ENCODE measurements around the gene GLYATL1B. TPM values are rescaled to one million over a fixed set of nuclear protein-coding genes. Genes with fewer than 3 reads are reported as not detected.

GLYATL1B gene
- total and polyA plus RNA-seq, 10 of the 15 experiments (the other 5 are each of a cell fraction or from before 2014, with no cell fraction given): 0.10 to 1.7 (median 0.24) TPM; not detected in 4

- peaks cover 23% of the 10 kb centered on the region for H3K9me3 ChIP-seq (replicated peaks; ENCODE audit: control insufficient read depth, insufficient read depth, low read length)
- H2AFZ ChIP-seq (ENCODE audit: control insufficient read depth, low read depth, low read length): no peak overlapping the region
- no peaks in the 10 kb centered on the region for H3K4me1 ChIP-seq (ENCODE audit: control insufficient read depth, insufficient read depth, low read length)
- no peaks in the 10 kb centered on the region for H3K27me3 ChIP-seq (replicated peaks in 1 of 2; ENCODE audit: control insufficient read depth in 2 of 2, insufficient read depth in 2 of 2, low read length in 1 of 2)
- RAD21 ChIA-PET (ENCODE audit: unreplicated experiment): no interaction called here
- ATAC-seq: peak; percentile 9; the same call in 1 of the 3 replicates
- intact Hi-C loops (cut with micrococcal nuclease; ENCODE audit: unreplicated experiment) (no loop called here), in situ Hi-C loops (cut with MboI) (no loop called here)
- peaks cover 14% of the 10 kb centered on the region for H3K79me2 ChIP-seq (ENCODE audit: control insufficient read depth, insufficient read depth, low read length)
- H3K27ac ChIP-seq (ENCODE audit: control insufficient read depth, insufficient read depth): no peak overlapping the region
- no peaks in the 10 kb centered on the region for H4K20me1 ChIP-seq (ENCODE audit: control insufficient read depth, insufficient read depth)
- TF ChIP-seq KAT2A (conservative IDR thresholded peaks at IDR 0.05; ENCODE audit: control insufficient read depth, low read depth, low read length) (no peak), SUPT20H (IDR thresholded peaks at IDR 0.05; ENCODE audit: borderline replicate concordance, control insufficient read depth, low read depth, low read length) (no peak), CHD2 (IDR thresholded peaks at IDR 0.05; ENCODE audit: borderline replicate concordance, low read depth, low read length) (no peak), NRF1 (conservative IDR thresholded peaks at IDR 0.05; ENCODE audit: low read depth, low read length) (no peak), STAT1 (conservative IDR thresholded peaks at IDR 0.05) (no peak), ETV6 (conservative IDR thresholded peaks at IDR 0.05 in 1 of 2, IDR thresholded peaks at IDR 0.05 in 1 of 2; ENCODE audit: borderline replicate concordance in 1 of 2, low read depth in 1 of 2) (no peak), SUZ12 (IDR thresholded peaks at IDR 0.05; ENCODE audit: unreplicated experiment) (no peak), NR2F1 (conservative IDR thresholded peaks at IDR 0.05) (no peak)
- BruUV-seq (replicated peaks): no TSS peak
- SMC1A ChIA-PET (ENCODE audit: uncharacterized antibody, unreplicated experiment): no interaction called here
- CTCF ChIA-PET: no interaction called here
- H3K4me2 ChIP-seq (ENCODE audit: control insufficient read depth, insufficient read depth): no peak overlapping the region
- H3K9ac ChIP-seq (ENCODE audit: control insufficient read depth, insufficient read depth, low read length): no peak overlapping the region
- POLR2A ChIA-PET: no interaction called here
- WGBS (ENCODE audit: insufficient coverage, insufficient replicate concordance, low lambda C conversion rate, missing lambda C conversion rate): 96% methylated on average over 1 of the region's 1 CpG
- DNase-seq (ENCODE audit: low read depth, low spot score): no peak
- H3K36me3 ChIP-seq (ENCODE audit: control insufficient read depth in 2 of 2, insufficient read depth in 2 of 2, low read length in 1 of 2): peaks cover 18 to 19% of the 10 kb centered on the region in 2 experiments
- no peak overlapping the region for H3K4me3 ChIP-seq
- FAIRE-seq: no peak
Measured at GRCh38 chr11:59115553-59115952, 29.4 kb downstream of the GLYATL1B start.

GRCh38 chr11:59117774-59118173 is 31.7 kb downstream of the GLYATL1B start:
- POLR2A ChIA-PET: no interaction called here
- H3K4me2 ChIP-seq (ENCODE audit: control insufficient read depth, insufficient read depth): no peak overlapping the region
- no peak overlapping the region for H3K27ac ChIP-seq (ENCODE audit: control insufficient read depth, insufficient read depth)
- H4K20me1 ChIP-seq (ENCODE audit: control insufficient read depth, insufficient read depth): no peaks in the 10 kb centered on the region
- intact Hi-C loops (cut with micrococcal nuclease; ENCODE audit: unreplicated experiment): no loop called here
- no TSS peak for BruUV-seq (replicated peaks)
- H3K9me3 ChIP-seq (replicated peaks; ENCODE audit: control insufficient read depth, insufficient read depth, low read length): peaks cover 23% of the 10 kb centered on the region
- no peak overlapping the region for H2AFZ ChIP-seq (ENCODE audit: control insufficient read depth, low read depth, low read length)
- peaks cover 3% of the 10 kb centered on the region for H3K79me2 ChIP-seq (ENCODE audit: control insufficient read depth, insufficient read depth, low read length)
- H3K4me1 ChIP-seq (ENCODE audit: control insufficient read depth, insufficient read depth, low read length): no peaks in the 10 kb centered on the region
- no peaks in the 10 kb centered on the region for H3K27me3 ChIP-seq (replicated peaks in 1 of 2; ENCODE audit: control insufficient read depth in 2 of 2, insufficient read depth in 2 of 2, low read length in 1 of 2)
- in situ Hi-C loops (cut with MboI): no loop called here
- CTCF ChIA-PET: no interaction called here
- peaks cover 18 to 19% of the 10 kb centered on the region in 2 experiments for H3K36me3 ChIP-seq (ENCODE audit: control insufficient read depth in 2 of 2, insufficient read depth in 2 of 2, low read length in 1 of 2)
- no peak overlapping the region for H3K9ac ChIP-seq (ENCODE audit: control insufficient read depth, insufficient read depth, low read length)
- DNase-seq (ENCODE audit: low read depth, low spot score) (no peak), FAIRE-seq (no peak), ATAC-seq (no peak)
- no peak overlapping the region for H3K4me3 ChIP-seq
- WGBS (ENCODE audit: insufficient coverage, insufficient replicate concordance, low lambda C conversion rate, missing lambda C conversion rate): 100% methylated on average over 2 of the region's 2 CpGs
- RAD21 ChIA-PET (ENCODE audit: unreplicated experiment): no interaction called here
- SMC1A ChIA-PET (ENCODE audit: uncharacterized antibody, unreplicated experiment): no interaction called here
- TF ChIP-seq EZH2 (IDR thresholded peaks at IDR 0.05; ENCODE audit: borderline replicate concordance, control insufficient read depth, low read depth, low read length): no peak
- no peak for TF ChIP-seq MYC (IDR thresholded peaks at IDR 0.05; ENCODE audit: insufficient read depth, insufficient read length, insufficient replicate concordance, low read length, severe bottlenecking)
- TF ChIP-seq HDGF (IDR thresholded peaks at IDR 0.05): no peak
- no peak for TF ChIP-seq ATF2 (IDR thresholded peaks at IDR 0.05; ENCODE audit: low read length)
- TF ChIP-seq TCF7 (IDR thresholded peaks at IDR 0.05; ENCODE audit: borderline replicate concordance): no peak
- TF ChIP-seq JUND (IDR thresholded peaks at IDR 0.05; ENCODE audit: low read depth, low read length): no peak
- TF ChIP-seq NR2C1 (IDR thresholded peaks at IDR 0.05): no peak

Measured in GM12878 (cell line).